GM12892 (cell line): ENCODE results near the gene HDAC4.

Experiments
- POLR2A ChIP-seq: IDR thresholded peaks from 2 replicates; pipeline ENCODE4 v1.6.1; 2011; ENCODE audit warnings: low read depth, low read length, control low read depth
- TAF1 ChIP-seq: IDR thresholded peaks from 2 replicates; pipeline ENCODE4 v1.6.1; 2011; ENCODE audit warnings: low read depth, mild to moderate bottlenecking, control low read depth, low read length, borderline replicate concordance

- TF ChIP-seq POLR2A (no peak), TAF1 (no peak)
These were observed 101.4 kb downstream of the HDAC4 start for GRCh38 chr2:239299218-239299939.
